Amygdala (tissue), 56 donors: ENCODE measurements around the gene LDAF1.
A peak's percentile ranks its signal among the peaks of the same experiment; 100 is the strongest.
"Not testable (repeated sequence)": the region's sequence is repeated elsewhere in the genome, so short reads cannot be mapped to it uniquely, and the experiment has no call there.

Source experiments
- DNase-seq, 56 donors: peaks; one replicate each; lab custom pipeline; 2025; lab: John Stamatoyannopoulos, UW

LDAF1 gene

DNA sequence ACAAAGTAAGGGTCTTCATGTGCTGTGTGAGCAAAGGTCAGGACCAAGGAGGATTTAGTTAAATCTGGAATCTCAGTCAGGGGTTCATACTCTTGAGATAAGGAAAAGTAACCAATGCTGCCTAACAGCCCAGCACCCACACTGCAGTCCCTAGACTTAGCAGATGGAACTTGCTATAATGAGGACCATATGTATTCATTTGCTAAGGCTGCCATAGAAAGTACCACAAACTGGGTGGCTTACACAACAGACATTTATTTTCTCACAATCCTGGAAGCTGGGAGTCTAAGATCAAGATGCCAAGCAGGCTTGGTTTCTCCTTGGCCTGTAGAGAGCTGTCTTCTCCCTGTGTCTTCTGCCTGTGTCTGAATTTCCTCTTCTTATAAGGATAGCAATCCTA lies 32.1 kb downstream of the LDAF1 start:
- no peak for DNase-seq

- no peak for DNase-seq
Observed at GRCh38 chr16:21192991-21193390, 34.5 kb downstream of the LDAF1 start.

- DNase-seq = peak in 30 of 56 donors; percentile 0 to 66 (median 12)
Observed at GRCh38 chr16:21194771-21195301, 36.4 kb downstream of the LDAF1 start.

GRCh38 chr16:21195330-21195729 lies 36.9 kb downstream of the LDAF1 start:
- not testable (repeated sequence) for DNase-seq

DNA sequence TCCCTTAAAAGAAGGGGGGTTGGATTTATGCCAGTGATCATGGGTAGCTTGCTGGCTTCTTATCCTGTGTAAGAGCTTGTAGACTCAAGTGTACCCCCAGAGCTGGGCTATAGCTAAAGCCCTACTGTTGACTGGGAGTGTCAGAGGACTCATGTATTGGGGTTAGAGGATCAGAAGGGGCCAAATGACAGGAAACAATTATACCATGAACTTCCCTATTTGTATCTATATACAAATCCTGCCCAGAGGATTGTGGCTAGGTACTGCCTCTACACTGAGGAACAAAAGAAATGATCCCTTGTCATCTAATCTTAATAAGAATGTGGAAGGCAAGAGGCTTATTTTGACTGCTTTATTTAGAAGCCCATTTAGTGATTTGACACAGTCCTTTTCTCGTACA lies 38.6 kb downstream of the LDAF1 start:
- DNase-seq = no peak

DNA sequence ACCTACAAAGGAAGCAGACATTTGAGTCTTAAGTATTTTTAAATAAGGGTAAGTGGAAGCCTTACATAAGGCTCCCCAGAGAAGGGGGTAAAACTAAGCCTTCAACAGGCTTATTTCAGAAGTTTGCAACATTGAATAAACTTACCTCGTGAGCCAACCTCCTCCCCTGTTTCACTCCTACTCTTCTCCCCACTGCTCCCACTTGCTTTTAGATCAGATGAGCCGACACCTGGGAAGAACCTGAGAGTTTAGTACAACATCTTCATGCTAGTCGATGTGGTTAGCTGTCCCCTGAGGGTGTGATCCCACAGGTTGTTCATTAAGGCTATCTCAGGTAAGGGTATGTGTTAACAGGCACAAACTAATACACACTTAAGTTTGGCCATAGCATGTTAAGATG lies 39.1 kb downstream of the LDAF1 start:
- DNase-seq = no peak

DNA sequence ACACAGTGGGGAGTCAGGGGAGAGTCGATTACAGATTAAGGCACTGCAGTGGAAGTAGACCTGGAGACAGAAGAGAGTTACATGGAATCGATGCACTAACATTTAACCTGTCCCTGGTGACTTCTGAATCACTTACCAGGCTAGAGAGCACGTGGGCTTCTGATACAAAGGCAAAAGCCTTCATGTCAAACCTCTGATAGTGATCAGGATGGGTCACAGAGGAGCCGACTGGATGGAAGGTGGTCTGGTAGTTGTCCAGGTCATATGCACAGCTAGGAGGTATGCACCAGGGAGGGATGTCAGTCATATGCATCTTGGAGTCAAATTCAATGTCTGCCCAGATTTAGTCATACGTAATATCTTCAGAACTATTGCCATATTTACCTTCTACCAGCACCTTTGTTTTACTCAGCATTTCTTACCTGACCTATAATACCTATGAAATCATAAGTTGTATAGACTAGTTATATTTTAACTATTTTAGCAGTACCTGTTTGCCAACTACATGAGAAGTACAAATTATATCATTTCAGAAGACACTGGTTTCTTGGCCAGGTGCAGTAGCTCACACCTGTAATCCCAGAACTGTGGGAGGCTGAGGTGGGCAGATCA lies 41.2 kb downstream of the LDAF1 start:
- DNase-seq = no peak

DNA sequence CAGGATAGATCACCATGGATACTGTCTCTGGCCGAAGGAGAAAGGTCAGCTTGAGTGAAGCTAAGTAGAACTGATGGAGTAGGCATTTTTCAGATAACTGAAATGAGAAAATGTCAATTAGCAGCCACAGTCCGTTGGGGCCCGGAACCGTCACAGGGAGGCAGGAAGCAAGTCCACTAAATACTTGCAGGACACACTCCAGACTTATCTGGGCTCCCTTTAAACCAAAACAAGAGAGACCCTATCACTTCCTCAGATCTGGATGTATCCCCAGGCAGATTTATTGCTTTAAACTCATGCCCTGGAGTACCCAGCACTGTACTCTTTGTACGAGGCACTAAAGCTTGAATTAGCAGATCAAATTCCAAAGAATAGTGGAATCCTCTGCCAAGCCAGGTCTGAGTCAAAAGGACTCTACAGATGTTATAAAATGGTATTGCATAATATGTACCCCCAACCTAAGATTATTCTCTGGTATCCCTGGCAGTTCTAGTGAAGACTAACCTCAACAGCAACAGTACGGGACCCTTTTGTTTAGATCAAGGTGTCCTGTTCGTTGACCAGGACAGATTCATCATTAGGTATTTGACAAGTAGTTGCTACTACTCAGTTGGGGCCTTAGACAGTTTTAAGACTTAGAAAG lies 44.8 kb downstream of the LDAF1 start:
- no peak for DNase-seq

DNA sequence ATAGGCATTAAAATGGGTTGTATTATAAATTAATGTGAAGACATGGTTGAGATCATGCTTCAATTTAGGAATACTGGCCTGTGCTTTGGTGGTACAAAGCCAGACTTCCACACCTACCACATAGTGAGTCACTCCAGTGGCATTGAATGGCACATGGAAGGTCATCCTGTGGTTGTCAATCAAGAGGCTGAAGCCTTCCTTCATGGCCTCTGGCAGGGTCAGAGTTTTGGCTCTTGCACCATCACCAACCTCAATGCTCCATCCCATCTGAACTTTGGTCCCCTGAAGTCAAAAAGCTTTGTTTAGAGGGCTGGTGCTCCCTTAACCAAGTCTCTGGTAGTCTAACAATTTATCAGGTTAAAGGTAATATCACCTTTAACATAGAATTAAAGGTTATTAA lies 46.8 kb downstream of the LDAF1 start:
- no peak for DNase-seq

- no peak for DNase-seq
Observed at GRCh38 chr16:21206550-21206949, 48.1 kb downstream of the LDAF1 start.

DNA sequence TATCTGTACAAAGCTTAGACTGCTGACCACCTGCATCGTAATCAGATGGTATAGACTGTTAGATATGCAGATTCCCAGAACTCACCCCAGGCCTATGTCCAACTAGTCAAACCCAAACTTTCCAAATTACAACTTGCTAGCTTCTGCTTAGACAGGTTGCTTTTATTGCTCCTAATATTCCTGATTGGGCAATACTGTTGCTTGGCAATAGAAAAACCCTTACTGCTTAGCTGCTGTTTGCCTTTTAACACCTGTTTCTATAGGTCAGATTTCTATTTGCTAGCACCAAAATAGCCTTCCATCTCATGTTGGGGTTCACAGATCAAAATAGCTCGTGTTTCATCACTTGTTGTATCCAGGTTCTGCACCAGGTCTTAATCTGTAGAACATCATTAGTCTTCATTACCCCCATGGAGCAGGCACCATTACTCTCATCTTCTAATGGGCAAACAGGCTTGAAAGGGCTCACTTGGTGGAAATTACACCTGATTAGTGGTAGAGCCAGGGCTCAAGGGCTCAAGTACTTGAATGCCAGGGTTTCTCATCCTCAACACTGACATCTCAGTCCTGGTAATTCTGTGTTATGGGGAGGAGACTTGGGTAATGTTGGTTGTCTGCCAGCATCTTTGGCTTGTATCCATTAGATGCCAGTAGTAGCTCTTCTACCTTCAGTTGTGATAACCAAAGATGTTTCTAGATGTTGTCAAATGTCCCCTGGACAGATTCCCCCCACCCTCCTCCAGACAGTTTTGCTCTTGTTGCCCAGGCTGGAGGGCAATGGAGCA lies 50.2 kb downstream of the LDAF1 start:
- DNase-seq = no peak

- no peak for DNase-seq
Observed at GRCh38 chr16:21211486-21211885, 53.0 kb downstream of the LDAF1 start, which contains the start of gene ZP2. Gene ZP2 (minus strand): TSS chr16:21211574. CDS start chr16:21211547, 27 bp downstream.

- DNase-seq = no peak
Observed at GRCh38 chr16:21214086-21214485, 55.6 kb downstream of the LDAF1 start.

- no peak for DNase-seq
Observed at GRCh38 chr16:21217121-21217520, 58.6 kb downstream of the LDAF1 start.

DNA sequence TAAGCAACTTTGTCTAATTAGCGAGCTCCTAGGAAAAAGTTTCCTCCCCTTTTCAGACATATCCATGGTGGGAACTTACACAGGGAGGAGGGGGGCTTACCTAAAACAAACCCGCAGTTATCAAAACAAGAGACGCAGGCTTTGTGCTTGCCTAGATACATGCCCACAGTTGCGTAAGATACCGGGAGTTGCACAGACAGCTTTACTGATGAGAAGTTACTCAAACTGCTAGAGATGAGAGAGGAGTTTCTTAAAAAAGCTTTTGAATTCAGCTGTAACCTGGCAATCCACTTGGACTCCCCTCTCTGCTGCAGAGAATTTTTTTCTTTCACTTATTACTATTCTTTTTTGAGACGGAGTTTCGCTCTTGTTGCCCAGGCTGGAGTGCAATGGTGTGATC lies 59.7 kb downstream of the LDAF1 start:
- DNase-seq = no peak

DNA sequence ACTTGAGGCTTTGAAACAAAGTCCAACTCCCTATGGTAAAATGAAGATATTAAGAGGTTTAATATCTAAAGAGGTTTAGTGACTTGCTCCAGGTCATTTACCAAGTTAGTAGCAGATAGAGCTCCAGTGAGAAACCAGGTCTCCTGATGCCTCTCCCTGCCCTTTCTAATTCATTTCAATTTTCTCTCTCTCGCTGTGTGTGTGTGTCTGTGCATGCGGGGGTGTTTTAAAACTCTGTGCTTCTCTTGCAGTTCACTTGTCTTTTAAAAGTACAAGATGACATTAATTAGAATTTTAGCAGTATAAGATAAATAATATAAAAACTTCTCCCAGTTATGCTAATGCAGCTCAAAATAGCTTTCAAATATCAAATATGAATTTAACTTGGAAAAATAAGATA lies 61.1 kb downstream of the LDAF1 start:
- DNase-seq = peak in 1 of 56 donors; percentile 1

DNA sequence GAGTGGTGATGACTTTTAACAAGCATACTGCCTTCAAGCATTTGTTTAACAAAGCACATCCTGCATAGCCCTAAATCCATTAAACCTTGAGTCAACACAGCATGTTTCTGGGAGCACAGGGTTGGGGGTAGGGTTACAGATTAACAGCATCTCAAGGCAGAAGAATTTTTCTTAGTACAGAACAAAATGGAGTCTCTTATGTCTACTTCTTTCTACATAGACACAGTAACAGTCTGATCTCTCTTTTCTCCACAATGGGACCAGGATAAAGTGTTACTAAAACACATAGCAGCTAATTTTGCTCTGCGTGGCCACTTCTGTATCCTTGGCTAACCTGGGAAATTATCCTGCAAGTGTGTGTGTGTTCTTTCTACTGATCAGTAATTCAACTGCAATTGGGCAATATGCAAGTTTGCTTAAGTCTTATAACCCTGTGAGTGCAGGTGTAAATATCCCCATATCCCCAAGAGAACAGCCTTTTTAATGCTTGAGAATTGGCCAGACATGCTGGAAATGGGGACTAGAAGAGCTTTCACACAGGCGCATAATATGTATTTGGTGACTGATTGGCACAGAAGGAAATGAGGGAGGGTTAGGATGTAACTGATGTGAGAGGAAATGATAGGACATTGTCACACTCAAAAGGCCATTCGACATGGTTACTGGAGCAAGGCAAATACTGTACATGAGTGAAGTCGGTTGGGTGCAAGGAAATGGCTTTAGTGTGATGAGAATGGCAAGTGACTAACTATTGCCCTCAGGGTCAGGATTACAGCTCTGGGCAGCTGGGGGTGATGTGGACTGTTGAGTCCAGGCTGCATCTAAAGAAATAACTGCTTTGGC lies 64.2 kb downstream of the LDAF1 start:
- DNase-seq = no peak

DNA sequence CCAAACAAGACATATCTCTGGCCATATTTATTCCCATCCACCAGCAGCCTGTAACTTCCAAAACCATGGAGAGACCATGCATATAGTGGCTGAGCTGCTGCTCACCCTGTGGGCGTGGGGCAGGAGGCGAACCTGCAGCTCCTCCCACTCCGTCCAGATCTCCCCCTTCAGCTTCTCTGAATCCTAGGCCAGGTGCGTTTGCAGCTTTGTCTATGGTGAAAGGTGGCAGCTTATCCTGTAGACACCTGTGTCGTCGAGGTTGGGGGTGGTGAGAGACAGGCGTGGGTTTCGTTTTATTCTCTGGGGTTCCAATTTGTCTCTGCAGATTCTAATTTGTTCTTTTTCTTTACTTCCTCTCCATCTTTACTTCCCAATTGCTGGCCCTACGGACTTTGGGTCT lies 65.3 kb downstream of the LDAF1 start:
- DNase-seq = no peak

DNA sequence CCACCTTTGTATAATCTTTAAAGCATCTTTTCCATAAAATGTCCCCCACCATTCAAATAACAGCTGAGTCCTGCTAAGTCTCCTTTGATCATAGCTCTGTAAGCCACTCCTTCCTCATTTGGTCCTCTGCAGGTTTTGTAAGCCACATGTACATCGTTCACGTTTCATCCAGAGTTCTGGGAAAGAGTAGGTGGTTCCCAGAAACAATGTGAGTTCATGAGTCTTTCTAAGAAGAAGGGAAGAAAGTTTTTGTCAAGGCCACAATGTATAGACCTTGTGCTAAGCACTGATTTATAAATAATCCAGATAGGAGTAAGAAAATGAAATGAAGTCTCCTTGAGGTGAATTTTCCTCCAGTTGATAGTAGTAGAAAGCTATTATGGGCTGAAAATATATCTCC lies 66.3 kb downstream of the LDAF1 start:
- DNase-seq = no peak

DNA sequence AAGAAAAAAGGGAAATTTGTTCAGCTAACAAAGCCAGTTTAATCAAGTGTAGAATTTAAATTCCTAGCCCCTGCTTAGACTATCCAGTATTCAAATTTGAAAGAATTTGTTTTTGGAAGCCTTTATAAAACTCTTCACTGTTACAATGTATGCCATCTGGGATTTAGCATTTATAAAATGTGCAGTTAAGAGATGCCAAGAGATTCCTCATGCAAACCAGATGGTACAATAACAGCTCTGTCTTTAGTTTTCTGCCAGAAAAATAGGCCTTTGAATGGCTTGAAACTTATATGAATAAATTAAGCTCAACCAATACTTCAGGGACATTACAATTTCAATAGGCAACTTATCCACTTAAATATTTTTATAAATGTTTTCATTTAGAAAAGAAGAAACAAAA lies 68.3 kb downstream of the LDAF1 start:
- DNase-seq = no peak

- no peak for DNase-seq
Observed at GRCh38 chr16:21227866-21228265, 69.4 kb downstream of the LDAF1 start.
